Cerebellar cortex (tissue), 1 donor: Measurements from ENCODE around the gene SRSF7.

Experiments
- DNase-seq: peaks from one replicate; pipeline ENCODE4 v3.0.0-alpha.2; 2015; ENCODE audit warnings: low spot score

SRSF7 gene

DNA sequence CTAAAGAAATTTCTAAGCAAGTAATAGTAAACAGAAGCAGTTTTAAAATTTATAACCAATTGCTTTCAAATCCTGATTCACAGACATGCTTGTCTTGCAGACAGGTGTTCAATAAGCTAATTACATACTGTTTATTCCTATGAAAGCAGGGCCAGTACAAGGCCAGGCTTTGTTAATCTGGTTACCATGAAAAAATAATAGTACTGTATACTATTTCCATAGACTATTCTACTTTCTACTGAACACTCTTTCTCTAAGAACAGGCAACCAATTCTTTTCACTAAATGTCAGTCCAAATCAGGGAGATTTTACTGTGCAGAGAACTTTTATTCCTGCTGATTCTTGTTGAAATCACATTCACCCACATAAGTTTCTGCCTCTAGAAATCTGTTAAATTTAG lies 2.9 kb upstream of the SRSF7 start:
- no peak for DNase-seq

DNA sequence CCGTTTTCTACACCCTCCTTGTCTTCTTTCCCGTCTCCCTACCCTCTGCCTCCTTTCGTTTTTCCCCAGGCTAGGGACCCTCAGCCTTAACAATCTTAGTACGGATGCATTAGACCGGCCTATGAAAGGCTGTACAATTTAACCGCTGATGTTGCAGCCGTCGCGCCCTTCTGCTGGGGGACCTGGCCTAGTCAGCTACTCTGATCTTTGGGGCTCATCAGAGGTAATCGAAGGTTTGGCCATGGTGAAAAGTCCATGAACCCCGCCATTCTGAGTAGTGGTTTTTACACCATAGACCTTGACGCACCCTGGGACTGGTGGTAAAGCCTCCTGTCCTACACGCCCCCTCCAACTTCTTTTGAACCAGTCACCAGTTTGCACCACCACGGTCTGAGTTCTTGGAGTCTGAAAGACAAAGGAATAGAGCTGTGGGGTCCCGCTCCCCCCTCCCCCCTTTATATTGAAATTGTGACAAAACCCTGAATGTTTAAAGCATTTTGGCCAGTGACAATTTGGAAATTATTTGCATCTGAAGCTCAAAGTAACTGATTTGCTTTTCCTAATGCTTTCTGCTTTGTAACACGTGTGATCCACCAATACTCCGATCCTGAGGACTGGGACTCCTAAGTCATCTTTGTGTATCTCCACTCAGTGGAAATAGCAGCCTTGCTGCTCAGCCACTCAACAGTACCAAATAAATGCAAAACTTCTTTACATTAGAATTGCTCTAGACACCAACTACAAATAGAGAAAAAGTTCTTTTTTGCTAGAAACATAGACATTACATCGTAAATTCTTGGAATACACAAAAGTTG lies 642 bp upstream of the SRSF7 start:
- peak; percentile 44 for DNase-seq

DNA sequence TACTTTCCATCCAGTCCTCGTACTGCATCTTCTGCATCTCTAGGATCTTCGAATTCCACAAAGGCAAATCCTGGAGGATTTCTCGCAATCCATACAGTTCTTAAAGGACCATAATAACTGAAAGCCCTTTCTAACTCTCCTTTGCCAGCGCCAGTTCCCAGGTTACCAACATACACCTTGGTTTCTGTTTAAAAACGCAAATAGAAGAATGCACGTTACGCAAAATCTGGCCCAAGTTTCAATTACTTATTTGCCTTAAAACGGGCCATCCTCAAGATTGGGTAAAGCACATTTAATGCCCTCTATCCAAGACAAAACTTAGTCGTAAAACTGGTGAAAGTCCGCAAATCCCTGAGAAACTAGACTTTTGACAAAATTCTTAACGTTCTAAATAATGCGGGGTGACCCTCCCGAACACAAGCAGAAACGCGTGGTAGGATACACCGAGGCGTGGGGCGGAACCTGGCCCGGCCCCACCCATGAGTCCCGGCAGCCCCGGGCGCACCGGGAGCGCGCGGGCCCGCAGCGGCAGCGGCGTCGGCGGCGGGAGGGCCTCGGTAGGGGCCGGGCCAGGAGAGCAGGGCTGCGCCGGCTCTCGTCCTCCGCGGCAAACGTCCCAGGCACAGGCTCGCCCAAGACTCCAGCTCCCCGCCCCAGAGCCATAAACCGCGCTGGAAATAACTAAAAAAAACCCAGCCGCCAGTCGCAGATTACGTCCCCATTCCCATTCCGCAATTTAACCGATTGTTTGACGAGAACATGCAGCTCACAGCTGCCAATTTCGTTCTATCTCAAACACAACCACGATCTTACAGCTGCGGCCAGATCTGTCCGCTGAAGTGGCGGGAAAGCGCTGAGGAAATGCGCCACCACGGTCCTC lies 910 bp downstream of the SRSF7 start:
- peak; percentile 28 for DNase-seq

DNA sequence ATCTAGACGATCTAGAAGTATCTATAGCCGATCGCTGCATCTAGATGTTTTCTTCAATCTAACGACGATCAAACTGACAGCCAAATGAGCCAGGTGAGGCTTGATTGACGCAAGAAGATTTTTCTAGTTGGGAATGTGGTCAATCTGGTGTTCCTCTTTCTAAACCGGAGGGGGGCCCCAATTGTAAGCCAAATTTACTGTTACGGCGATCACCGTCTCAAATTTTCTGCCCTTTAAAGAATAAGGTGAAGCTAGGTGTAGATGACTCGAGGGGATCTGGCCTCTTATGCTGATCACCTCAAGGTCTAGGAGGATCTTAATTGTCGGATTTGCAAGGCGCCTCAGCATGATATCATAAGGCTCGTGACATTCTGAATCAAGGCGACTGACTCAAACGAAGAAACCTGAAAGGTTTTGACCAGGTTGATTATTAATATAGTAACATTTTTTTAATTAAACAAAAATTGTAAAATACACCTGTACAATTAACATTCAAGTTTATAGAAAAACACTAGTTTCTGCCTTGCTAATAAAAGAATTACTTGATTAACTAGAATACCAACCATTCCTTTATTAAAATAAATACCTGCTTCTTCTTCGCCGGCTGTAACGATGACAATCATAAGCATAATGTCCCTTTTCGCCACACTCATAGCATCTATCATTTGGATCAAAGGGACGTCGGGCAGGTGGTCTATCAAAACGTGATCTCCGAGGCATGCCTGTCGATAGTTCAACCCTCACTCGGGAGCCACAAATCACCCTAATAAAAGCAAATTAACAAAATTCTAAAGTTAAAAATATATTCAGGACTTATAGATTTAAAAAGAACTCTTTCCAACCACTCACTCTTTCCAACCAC lies 2.0 kb downstream of the SRSF7 start:
- no peak for DNase-seq

DNA sequence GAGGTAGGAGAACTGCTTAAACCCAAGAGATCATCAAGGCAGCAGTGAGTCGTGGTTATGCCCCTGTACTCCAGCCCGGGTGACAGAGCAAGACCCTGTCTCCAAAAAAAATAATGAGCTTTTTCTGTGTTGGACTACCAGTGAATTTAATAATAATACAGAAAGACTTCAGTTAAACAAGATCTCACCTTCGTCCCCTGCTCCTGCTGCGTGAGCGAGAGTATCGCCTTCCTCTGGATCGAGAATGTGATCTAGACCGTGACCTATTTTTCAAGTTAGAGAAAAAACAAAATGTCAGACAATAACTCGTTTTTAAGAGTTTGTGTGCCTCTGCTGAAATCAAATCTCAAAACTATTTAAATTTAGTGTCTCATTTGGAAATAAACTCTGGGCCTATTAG lies 2.8 kb downstream of the SRSF7 start:
- no peak for DNase-seq

DNA sequence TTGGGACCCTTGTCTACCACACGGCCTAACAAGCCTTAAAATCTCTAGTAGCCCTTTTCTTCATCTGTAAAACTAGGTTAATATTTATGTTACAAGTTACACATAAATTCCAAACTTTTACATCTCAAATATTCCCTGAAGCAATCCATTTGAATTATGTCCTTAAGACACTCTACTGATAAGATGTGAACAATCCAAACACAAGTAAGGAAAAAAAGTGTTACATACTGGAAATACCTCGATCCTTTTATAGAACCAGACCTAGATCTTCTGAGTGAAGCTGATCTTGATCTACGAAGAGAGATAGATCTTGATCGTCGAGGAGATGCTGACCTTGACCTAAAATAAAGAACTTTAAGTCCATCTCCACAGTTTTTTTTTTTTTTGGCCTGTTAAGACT lies 3.3 kb downstream of the SRSF7 start:
- no peak for DNase-seq

DNA sequence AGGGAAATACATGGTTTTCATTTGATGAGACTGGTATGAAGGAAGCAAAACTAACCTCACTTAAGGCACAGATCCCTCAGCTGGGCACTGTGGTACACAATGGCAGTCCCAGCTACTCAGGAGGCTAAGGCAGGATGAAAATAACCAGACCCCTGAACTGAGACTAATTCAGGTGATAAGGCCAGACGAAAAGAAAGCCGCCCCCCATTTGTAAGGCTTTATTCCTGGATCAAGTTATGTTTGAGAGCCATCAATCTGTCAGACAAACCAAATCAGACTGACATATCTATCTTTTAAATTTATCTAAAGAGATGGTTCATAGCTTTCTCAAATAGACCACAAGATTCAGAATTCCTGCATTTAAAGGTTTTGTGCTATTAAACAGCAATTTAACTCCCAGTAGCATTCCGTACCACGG lies 4.1 kb downstream of the SRSF7 start:
- no peak for DNase-seq

DNA sequence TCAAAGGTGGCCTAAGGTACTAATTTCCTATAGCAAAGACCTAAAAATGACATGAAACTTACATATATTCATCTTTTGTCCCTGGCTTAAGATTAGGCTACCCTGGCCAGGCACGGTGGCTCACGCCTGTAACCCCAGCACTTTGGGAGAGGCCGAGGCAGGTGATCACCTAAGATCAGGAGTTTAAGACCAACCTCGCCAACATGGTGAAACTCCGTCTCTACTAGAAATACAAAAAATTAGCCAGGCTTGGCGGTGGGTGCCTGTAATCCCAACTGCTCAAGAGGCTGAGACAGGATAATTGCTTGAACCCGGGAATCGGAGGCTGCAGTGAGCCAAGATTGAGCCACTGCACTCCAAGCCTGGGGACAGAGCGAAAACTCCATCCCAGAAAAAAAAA lies 5.9 kb downstream of the SRSF7 start:
- DNase-seq: no peak

DNA sequence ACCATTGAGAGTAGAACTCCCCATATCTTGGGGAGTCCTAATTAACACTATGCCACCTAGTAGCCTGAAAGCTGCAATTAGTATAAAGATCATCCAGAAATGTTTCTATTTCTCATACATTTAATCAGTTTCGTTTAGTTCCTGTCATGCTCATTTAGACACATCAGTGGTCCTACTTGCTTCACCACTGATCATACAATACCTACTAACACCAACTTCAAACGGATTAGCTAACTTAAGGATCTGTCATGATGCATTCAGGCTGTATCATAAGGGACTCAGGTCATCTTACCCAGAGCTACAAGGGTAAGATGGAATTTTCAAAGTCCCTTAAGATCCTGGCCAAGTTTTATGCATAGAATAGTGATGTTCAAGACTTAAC lies 6.8 kb downstream of the SRSF7 start:
- DNase-seq: no peak

DNA sequence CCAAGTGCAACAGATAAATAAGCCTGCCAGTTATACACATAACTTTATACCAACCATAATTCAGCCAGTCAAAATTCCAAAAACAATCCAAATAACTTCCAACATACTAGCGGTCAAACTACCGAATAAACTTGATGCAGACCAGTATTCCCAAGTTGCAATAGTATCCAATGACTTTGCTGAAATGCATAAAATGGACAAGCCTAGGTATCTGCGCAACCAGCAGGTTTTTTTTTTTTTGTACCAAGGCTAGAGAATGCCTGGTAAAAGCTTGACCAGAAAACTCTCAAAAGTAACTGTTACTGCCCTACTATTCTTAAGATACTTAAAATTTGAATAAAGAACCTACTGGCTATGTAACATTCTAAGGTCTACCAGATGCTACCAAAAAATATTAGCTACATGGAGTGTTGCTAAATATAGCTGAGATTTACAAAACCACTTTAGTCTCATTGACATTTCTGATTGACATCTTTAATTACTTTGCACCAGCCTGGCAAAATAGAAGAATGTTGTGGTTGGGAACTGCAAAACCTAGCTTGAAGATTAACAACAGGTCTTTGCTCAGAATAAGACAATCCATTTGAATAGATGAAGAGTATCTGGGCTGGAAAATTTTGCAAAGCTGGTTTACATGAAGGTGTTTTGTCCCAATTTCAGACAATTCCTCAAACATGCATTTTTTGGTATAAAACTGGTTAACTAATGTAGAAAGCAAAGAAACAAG lies 7.3 kb downstream of the SRSF7 start:
- no peak for DNase-seq

DNA sequence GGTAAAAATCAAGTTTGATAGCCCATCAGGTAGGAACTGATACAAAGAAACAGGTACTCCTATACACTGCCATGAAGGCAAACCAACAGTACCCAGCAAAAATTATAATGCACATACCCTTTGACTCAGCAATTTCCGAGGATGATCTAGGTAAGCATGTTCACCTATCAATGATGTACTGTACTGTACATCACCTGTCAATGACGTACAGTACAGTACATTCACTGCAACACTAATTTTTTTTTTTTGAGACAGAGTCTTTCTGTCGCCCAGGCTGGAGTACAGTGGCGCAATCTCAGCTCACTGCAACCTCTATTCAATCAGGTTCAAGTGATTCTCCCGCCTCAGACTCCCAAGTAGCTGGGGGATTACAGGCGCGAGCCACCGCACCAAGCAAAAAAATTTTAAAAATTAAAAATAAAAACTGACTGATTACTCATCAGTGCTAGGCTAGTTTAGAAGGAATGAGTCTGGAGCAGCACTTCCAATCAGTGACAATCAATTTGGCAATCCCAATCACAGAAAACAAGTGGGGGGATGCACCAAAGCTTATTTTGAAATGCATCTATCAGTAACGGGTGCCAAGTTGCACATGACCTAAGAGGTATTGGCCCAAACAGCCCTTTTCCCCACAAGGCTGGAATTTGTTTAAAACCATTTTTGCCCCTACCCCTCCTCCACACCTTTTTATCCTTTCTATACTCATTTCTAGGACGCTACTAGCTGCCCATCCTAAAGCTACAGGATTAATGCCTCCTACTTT lies 8.2 kb downstream of the SRSF7 start:
- no peak for DNase-seq

DNA sequence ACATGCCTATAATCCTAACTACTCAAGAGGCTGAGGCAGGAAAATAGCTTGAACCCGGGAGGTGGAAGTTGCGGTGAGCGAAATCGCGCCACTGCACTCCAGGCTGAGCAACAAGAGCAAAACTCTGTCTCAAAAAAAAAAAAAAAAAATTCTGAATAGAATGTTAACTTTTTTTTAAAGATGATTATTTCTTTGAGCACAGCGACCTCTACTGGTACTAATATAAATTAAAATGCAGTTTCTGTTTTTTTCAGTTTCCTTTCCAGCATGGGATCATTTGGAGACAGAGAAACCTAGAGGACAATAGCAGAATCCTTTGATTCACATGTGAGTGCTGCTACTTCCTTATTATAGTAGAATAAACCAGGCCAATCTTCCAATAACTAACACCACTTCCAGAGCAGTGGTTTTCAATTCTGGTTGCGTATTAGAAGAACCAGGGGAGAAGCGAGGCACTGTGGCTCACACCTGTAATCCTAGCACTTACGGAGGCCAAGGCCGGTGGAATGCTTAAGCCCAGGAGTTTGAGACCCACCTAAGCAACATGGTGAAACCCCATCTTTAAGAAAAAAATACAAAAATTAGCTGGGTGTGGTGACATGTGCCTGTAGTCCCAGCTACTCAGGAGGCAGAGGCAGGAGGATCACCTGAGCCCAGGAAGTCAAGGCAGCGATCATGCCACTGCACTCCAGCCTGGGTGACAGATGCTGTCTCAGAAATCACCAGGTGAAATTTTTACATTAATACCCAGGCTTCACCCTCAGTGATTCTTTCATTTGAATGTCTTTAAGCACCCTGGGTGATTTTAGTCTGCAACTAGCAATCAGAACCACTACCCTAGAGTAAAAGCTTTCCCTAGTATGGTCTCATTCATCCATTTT lies 10.1 kb downstream of the SRSF7 start:
- peak; percentile 74 for DNase-seq

DNA sequence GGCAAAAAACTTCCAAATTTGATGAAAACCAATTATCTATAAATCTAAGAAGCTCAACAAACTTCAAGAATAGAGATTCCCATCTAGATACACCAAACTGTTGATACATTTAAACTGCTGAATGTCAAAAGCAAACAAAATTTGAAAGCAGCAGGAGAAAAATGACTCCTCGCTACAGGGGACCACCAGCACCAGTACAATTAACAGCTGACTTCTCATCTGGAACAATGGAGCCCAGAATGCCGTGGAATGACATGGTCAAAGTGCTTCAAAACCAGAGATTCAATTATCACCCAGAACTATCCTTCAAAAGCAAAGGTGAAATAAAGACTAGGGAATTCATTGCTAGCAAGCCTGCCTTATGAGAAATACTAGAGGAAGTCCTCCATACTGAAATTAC lies 11.6 kb downstream of the SRSF7 start:
- peak; percentile 28 for DNase-seq

DNA sequence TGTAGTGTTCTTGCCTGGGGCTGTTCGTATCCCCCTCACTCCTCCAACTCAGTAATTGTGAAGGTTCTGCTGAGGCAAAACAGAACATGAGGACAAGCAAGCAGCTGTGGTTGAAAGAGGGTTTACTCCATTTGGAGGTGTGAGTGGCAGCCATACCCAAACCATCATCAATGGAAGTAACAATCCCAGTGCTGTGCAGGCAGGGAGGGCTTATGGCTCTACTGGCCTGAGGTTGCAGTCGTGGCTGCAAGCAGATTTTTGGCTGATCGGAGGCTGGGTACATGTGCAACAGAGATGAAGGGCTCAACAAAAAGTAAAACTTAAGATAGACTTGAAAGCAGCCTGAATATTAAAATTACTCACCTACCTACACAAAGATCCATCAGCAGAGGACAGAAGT lies 13.2 kb downstream of the SRSF7 start:
- DNase-seq: no peak

DNA sequence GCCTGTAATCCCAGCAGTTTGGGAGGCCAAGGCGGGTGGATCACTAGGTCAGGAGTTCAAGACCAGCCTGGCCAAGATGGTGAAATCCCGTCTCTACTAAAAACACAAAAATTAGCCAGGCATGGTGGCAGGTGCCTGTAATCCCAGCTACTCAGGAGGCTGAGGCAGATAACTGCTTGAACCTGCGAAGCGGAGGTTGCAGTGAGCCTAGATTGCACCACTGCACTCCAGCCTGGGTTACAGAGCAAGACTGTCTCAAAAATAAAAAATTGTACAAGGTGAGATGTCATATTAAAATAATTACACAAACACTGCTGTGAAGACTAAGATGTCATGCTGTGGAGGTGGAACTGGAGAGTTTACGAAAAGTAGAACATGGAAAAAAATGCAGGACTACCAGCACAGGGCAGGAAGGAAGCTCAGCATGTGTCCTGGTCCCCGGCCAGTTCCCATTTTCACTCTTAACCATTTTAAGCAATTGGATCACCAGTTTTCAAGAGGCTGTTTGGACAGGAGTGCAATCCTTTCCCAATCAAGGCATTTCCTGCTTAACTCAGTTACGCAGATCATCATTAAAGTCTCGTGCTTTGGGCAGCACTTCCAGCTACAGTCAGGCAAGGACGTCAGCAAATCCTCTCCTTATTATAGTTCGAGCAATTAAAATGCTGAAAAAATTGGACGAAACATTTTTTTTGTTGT lies 14.0 kb downstream of the SRSF7 start:
- peak; percentile 70 for DNase-seq

DNA sequence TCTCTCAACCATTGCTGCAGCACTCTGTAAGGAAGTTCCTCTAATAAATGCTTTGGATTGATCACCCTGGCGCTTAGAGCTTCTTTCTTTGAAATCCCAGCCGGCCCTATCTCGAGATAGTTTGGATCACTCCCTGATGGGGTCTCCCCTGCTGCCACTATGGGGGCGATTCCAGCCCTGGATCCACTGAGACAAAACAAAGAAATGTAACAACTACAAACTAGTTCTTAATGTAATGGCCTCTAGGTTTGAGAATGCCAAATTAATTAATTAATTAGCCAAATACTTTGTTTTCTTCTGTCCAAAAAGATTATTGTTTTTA lies 15.2 kb downstream of the SRSF7 start:
- no peak for DNase-seq

DNA sequence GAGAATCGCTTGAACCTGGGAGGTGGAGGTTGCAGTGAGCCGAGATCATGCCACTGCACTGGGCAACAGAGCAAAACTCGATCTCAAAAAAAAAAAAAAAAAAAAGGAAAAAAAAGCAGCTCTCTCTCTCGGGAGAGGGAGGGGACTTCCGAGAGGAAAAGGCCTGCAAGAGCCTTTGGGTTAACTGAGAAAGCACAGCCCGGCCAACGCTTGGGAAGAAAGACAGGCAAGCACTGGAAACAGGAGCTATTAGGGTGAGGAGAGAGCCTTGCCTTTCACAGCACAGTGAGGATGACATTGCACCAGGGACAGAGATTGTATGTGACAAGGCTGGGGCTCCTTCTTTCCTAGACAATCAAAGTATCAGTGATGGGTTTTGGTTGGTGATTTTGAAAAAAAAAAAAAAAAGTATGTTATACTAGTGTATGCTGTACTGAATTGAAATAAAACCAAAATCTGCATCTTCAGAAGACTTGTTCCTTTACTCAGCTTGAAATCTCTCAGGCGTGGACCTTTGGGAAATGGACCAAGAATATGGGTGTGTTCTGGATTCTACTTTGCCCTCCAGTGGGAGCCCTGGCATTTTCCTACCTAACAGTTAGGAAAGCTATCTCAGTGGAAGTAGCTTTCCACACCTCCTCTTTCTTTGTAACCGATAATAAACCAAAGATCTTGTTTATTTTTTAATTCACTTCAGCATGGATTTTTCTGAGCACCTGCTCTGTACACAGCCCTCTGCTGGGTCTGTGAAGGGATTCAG lies 16.7 kb downstream of the SRSF7 start:
- DNase-seq: no peak

DNA sequence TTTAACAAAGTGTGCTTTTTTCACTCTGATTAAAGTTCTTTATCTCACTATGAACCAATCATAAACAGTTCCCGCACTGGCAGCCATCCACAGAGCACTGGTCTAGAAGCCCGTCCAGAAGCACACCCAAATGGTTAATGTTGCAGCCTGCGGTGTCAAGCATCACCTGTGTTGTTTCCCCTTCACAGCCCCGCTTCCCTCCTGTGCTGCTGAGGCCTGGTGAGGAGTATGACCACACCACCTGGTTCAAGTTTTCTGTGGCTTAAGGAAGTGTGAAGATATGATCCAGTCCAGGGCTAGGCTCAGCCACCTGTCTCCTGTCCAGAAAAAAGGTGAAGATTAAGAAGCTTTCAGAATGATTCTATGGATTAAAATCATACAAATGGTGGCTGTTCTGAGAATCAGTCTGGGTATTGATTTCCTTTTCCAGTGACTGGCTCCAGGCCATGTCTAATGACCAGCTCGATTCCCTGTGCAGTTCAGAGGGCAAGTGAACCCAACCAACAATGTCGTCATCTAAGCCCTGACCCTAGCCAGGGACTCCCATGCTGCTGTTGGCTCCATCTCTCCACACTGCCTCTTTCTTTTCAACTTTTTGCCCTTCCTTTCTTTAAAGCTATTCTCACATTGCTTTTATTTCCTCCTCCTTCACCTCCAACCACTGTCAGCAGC lies 17.7 kb downstream of the SRSF7 start:
- no peak for DNase-seq
